HFF-Myc (cell line): ENCODE results near the gene TMEM123.

Source experiments
- DNase-seq: peaks from one replicate; pipeline ENCODE4 v3.0.0-alpha.2; 2011; ENCODE audit warnings: low read depth; ENCODE audit errors: extremely low read depth
- H3K4me3 ChIP-seq: replicated peaks from 2 replicates; pipeline ENCODE4 v1.5.1; 2011; ENCODE audit warnings: low read depth, mild to moderate bottlenecking, control low read depth, low read length
- CTCF ChIP-seq: IDR thresholded peaks from 2 replicates; pipeline ENCODE4 v1.5.1; 2012; ENCODE audit warnings: mild to moderate bottlenecking, low read depth, low read length, control low read depth; ENCODE audit errors: missing control alignments

TMEM123 gene

DNA sequence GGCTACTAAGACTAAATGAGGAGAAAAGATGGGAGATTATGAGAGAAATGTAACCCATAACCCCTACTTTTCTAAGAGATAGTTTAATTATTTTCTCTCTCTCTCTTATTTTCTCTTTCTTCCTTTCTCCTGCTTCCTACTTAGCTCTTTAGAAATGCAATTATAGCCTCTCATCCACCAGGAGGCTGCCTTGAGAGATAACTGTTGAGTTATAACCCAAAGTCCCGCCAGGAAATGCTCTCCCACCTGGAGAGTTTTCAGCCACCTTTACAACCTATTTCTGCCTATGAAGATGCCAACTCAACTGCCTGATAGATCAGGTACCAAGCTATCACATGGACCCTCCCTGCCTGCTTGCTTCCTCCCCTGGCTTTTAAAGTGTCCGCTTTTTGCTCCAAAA lies 34.0 kb upstream of the TMEM123 start:
- DNase-seq = no peak
- TF ChIP-seq CTCF = no peak
- H3K4me3 ChIP-seq = no peak overlapping the region

GRCh38 chr11:102485095-102485722 lies 32.6 kb upstream of the TMEM123 start:
- no peak overlapping the region for H3K4me3 ChIP-seq
- DNase-seq = no peak
- no peak for TF ChIP-seq CTCF

DNA sequence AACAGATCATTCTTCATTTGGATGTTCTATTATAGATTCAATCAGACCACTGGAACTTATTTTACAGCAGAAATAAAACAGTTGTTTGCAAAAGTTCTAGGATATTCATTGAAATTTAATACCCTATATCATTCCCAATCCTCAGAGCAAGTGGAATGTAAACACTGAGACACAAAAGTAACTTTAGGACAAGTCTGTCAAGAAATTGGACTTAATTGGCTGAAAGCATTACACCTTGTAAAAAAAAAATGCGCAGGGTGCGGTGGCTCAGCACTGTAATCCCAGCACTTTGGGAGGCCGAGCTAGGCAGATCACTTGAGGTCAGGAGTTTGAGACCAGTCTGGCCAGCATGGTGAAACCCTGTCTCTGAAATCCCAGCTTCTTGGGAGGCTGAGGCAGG lies 29.9 kb upstream of the TMEM123 start:
- no peak overlapping the region for H3K4me3 ChIP-seq
- TF ChIP-seq CTCF = no peak
- no peak for DNase-seq

- H3K4me3 ChIP-seq = no peak overlapping the region
- TF ChIP-seq CTCF = no peak
- DNase-seq = no peak
Measured at GRCh38 chr11:102479733-102480132, 27.2 kb upstream of the TMEM123 start.

DNA sequence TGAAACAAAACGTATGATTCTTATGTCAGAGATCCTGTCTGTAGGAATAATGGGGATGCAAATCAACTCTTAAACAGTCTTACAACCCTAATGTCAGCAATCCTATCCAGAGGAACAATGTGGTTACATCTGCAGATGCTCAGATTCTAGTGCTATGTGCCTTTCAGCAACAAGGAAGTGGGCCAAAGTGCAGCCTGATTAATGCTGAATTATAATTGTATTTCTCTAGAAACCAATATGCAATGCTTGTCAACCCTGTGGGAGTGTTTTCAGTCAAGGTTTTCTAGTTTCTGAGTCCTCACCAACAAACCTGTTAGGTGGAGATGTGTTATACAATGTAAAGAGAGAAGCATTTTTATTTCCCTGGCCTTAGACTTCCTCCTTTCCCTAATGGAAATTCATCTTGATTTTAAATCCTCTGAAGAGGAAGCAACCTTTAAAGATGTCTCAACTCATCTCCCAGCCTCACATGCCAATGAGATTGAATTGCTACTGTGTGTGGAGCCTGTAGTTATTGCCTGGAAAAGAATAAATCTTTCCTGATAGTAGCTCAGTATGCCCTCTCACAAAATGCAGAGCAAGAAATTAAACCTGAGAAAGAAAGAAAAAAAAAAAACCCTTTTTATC lies 26.2 kb upstream of the TMEM123 start:
- TF ChIP-seq CTCF = no peak
- no peak for DNase-seq

DNA sequence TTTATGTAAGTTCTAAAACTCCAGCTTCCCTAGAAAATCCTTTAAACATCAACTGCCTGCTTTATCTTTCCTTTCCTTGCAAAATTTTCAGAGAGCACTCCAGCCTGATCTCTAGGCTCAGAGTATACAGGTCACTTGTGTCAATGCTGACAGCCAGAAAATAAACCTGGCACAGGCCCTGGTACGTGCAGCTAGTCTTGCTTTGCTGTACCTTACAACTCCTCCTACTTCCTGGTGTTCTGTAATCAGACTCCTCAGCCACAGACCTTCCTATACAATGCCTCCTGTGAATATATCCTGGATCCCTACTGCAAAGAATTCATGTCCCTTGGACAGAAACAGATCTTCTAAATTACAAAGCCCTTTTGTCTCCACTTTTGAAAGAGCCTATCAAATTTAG lies 24.2 kb upstream of the TMEM123 start:
- no peak overlapping the region for H3K4me3 ChIP-seq
- no peak for DNase-seq
- no peak for TF ChIP-seq CTCF

More for the DNA sequence above, 26.2 kb upstream of the TMEM123 start:
- H3K4me3 ChIP-seq = no peak overlapping the region
